OCI-LY1 (cell line): ENCODE measurements around the gene ZNF777.

Experiments
- H2AFZ ChIP-seq: fragments of 200-600 bp; sonication (generic), shearing (Covaris generic); 2 replicates; pipeline ENCODE4 v1.6.0; 2014; ENCODE audit warnings: antibody characterized with exemption, mild to moderate bottlenecking, low read length
- H3F3A ChIP-seq: fragments of 200-600 bp; sonication (generic), shearing (Covaris generic); 2 replicates; pipeline ENCODE4 v1.6.0; 2014; ENCODE audit warnings: mild to moderate bottlenecking, antibody characterized with exemption, low read length, moderate library complexity; ENCODE audit not compliant: insufficient read depth
- H3K27ac ChIP-seq: fragments of 200-600 bp; sonication (generic); 2 replicates; pipeline ENCODE4 v1.5.1; 2014; ENCODE audit warnings: low read length, mixed run types, mild to moderate bottlenecking, low read depth; ENCODE audit not compliant: poor library complexity, severe bottlenecking
- H3K27me3 ChIP-seq: fragments of 200-600 bp; sonication (generic); 2 replicates; pipeline ENCODE4 v1.6.0; 2014; ENCODE audit warnings: antibody characterized with exemption, mild to moderate bottlenecking, low read length, moderate library complexity; ENCODE audit not compliant: insufficient read depth
- H3K36me3 ChIP-seq: fragments of 200-600 bp; sonication (generic); 2 replicates; pipeline ENCODE4 v1.6.1; 2014; ENCODE audit warnings: mild to moderate bottlenecking, antibody characterized with exemption, low read length, moderate library complexity, mixed read lengths; ENCODE audit not compliant: insufficient read depth
- H3K4me1 ChIP-seq: fragments of 200-600 bp; sonication (generic); 2 replicates; pipeline ENCODE4 v1.5.1; 2014; ENCODE audit warnings: mild to moderate bottlenecking, low read length, moderate library complexity; ENCODE audit not compliant: insufficient read depth, severe bottlenecking
- H3K4me2 ChIP-seq: fragments of 200-600 bp; sonication (generic), shearing (Covaris generic); 2 replicates; pipeline ENCODE4 v1.6.1; 2014; ENCODE audit warnings: low read length
- H3K4me3 ChIP-seq: fragments of 200-600 bp; sonication (generic); 2 replicates; pipeline ENCODE4 v1.5.1; 2014; ENCODE audit warnings: low read length, low read depth, mild to moderate bottlenecking, mixed read lengths; ENCODE audit not compliant: poor library complexity, severe bottlenecking
- H3K79me2 ChIP-seq: fragments of 200-600 bp; shearing (Covaris generic); 2 replicates; pipeline ENCODE4 v1.6.1; 2016; ENCODE audit warnings: mixed run types, low read length, mixed read lengths; ENCODE audit not compliant: insufficient read depth
- H3K9ac ChIP-seq: fragments of 200-600 bp; sonication (generic), shearing (Covaris generic); 2 replicates; pipeline ENCODE4 v1.6.1; 2014; ENCODE audit warnings: mild to moderate bottlenecking, low read length, mixed read lengths
- H3K9me2 ChIP-seq: fragments of 200-600 bp; sonication (generic), shearing (Covaris generic); 2 replicates; pipeline ENCODE4 v1.6.1; 2014; ENCODE audit warnings: low read depth, mild to moderate bottlenecking, low read length, mixed read lengths
- H3K9me3 ChIP-seq: fragments of 200-600 bp; shearing (Covaris generic); 2 replicates; pipeline ENCODE4 v1.6.1; 2014; ENCODE audit warnings: low read length, mixed read lengths
- H4K20me1 ChIP-seq: fragments of 200-600 bp; sonication (generic), shearing (Covaris generic); 2 replicates; pipeline ENCODE4 v1.6.0; 2016; ENCODE audit warnings: mild to moderate bottlenecking, low read length; ENCODE audit not compliant: insufficient read depth
- CTCF ChIP-seq: fragments of 200-600 bp; sonication (generic), shearing (Covaris generic); IDR thresholded peaks from 2 replicates; pipeline ENCODE4 v1.5.1; 2017; ENCODE audit warnings: mild to moderate bottlenecking, antibody characterized with exemption, low read length, moderate library complexity, mixed read lengths
- EZH2 ChIP-seq: fragments of 200-600 bp; sonication (generic), shearing (Covaris generic); IDR thresholded peaks from 2 replicates; pipeline ENCODE4 v1.8.0; 2017; ENCODE audit warnings: borderline replicate concordance, mixed run types, mild to moderate bottlenecking, antibody characterized with exemption, low read length, moderate library complexity, mixed read lengths

The ZNF777 gene

GRCh38 chr7:149500201-149500600 is 39.3 kb upstream of the ZNF777 start:
- no peaks in the 10 kb centered on the region for H3F3A ChIP-seq
- TF ChIP-seq EZH2 = no peak
- TF ChIP-seq CTCF = no peak
- no peaks in the 10 kb centered on the region; the same call in none of the 2 replicates for H3K36me3 ChIP-seq
- H2AFZ ChIP-seq = no peak overlapping the region
- no peaks in the 10 kb centered on the region for H3K79me2 ChIP-seq
- H4K20me1 ChIP-seq = no peaks in the 10 kb centered on the region
- peaks cover 26% of the 10 kb centered on the region for H3K4me1 ChIP-seq
- no peaks in the 10 kb centered on the region for H3K9me2 ChIP-seq
- H3K27ac ChIP-seq = no peak overlapping the region
- no peak overlapping the region for H3K4me3 ChIP-seq
- H3K27me3 ChIP-seq = 0 out of 2 replicates have a peak, but pooled peaks cover 13% of the 10 kb centered on the region
- H3K9ac ChIP-seq = no peak overlapping the region
- no peak overlapping the region for H3K4me2 ChIP-seq
- H3K9me3 ChIP-seq = peaks cover 8% of the 10 kb centered on the region

GRCh38 chr7:149498811-149499210 is 37.9 kb upstream of the ZNF777 start:
- no peaks in the 10 kb centered on the region for H3K9me2 ChIP-seq
- H2AFZ ChIP-seq = no peak overlapping the region
- peaks cover 2% of the 10 kb centered on the region; the same call in 1 of the 2 replicates for H3K36me3 ChIP-seq
- H3K79me2 ChIP-seq = no peaks in the 10 kb centered on the region
- TF ChIP-seq EZH2 = no peak
- no peak; the same call in 1 of the 2 replicates for TF ChIP-seq CTCF
- no peaks in the 10 kb centered on the region for H4K20me1 ChIP-seq
- no peak overlapping the region for H3K27ac ChIP-seq
- H3F3A ChIP-seq = no peaks in the 10 kb centered on the region
- peaks cover 29% of the 10 kb centered on the region for H3K4me1 ChIP-seq
- no peaks in the 10 kb centered on the region for H3K9me3 ChIP-seq
- H3K27me3 ChIP-seq = 0 out of 2 replicates have a peak, but pooled peaks cover 13% of the 10 kb centered on the region
- H3K9ac ChIP-seq = no peak overlapping the region
- H3K4me2 ChIP-seq = no peak overlapping the region
- H3K4me3 ChIP-seq = no peak overlapping the region

GRCh38 chr7:149497467-149498261 is 36.8 kb upstream of the ZNF777 start, which contains the start of gene ZNF746:
Gene ZNF746 (minus strand): TSS chr7:149497809. CDS start chr7:149497536, 273 bp downstream.
- no peaks in the 10 kb centered on the region for H3K9me2 ChIP-seq
- H3K9ac ChIP-seq = peak within 1 kb of the TSS; percentile 79
- peak within 1 kb of the TSS; percentile 97 for H2AFZ ChIP-seq
- peak within 1 kb of the TSS; percentile 96 for H3K4me2 ChIP-seq
- H3K4me1 ChIP-seq = peaks cover 29% of the 10 kb centered on the region
- H3F3A ChIP-seq = no peaks in the 10 kb centered on the region
- H3K4me3 ChIP-seq = peak within 1 kb of the TSS; percentile 80
- H3K27me3 ChIP-seq = 0 out of 2 replicates have a peak, but pooled peaks cover 13% of the 10 kb centered on the region
- no peaks in the 10 kb centered on the region for H3K79me2 ChIP-seq
- TF ChIP-seq CTCF (peak; percentile 33), EZH2 (no peak)
- H3K9me3 ChIP-seq = no peaks in the 10 kb centered on the region
- peaks cover 13% of the 10 kb centered on the region; the same call in 1 of the 2 replicates for H3K36me3 ChIP-seq
- H4K20me1 ChIP-seq = no peaks in the 10 kb centered on the region
- H3K27ac ChIP-seq = no peak within 1 kb of the TSS
